GM21619 (cell line): Measurements from ENCODE around the gene GPATCH2.

Source experiments
- ATAC-seq: cut with Tn5 transposase; IDR thresholded peaks from one replicate; pipeline ENCODE4 v1.9.1; 2021; ENCODE audit not compliant: unreplicated experiment

Gene GPATCH2

DNA sequence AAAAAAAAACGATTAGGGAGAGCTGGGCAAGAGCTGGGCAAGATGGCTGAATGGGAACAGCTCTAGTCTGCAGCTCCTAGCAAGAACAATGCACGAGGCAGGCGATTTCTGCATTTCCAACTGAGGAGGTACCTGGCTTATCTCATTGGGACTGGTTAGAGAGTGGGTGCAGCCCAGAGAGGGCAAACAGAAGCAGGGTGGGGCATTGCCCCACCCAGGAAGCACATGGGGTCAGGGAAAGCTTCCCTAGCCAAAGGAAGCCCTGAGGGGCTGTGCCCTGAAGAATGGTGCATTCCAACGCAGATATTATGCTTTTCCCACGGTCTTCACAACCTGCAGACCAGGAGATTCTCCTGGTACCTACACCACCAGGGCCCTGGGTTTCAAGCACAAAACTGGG, 251.6 kb downstream of the GPATCH2 start:
- ATAC-seq: no peak
